WTC11 (cell line): ENCODE results near the gene KCNMA1. TPM values are rescaled to one million over a fixed set of nuclear protein-coding genes. Genes with fewer than 3 reads are reported as not detected.

ENCODE experiments used
- ATAC-seq: fragments of 200-7000 bp; cut with Tn5 transposase; 2 replicates; pipeline ENCODE4 v1.10.0; 2021; ENCODE audit warnings: mild to moderate bottlenecking, moderate library complexity
- CTCF ChIA-PET: fragments of 300-600 bp; sonication (Branson Sonifier 250); formaldehyde crosslinking; loops from one replicate; lab custom pipeline; 2021; ENCODE audit warnings: antibody characterized with exemption; lab: Charles Lee
- POLR2A ChIA-PET: fragments of 350-600 bp; sonication (Branson Sonifier 250); formaldehyde crosslinking; loops from one replicate; lab custom pipeline; 2021; ENCODE audit warnings: antibody characterized with exemption; lab: Charles Lee
- DNase-seq: peaks from one replicate; pipeline ENCODE4 v3.0.0; 2021; ENCODE audit warnings: low spot score
- H3K27ac Mint-ChIP-seq: 2 replicates; pipeline ENCODE4 v1.8.0; 2021; ENCODE audit warnings: mixed read lengths
- H3K27me3 Mint-ChIP-seq: 2 replicates; pipeline ENCODE4 v1.8.0; 2021; ENCODE audit warnings: low read depth, mild to moderate bottlenecking, moderate library complexity, mixed read lengths
- H3K36me3 Mint-ChIP-seq: 2 replicates; pipeline ENCODE4 v1.8.0; 2021; ENCODE audit warnings: mixed read lengths
- H3K4me1 Mint-ChIP-seq: 2 replicates; pipeline ENCODE4 v1.8.0; 2022; ENCODE audit warnings: mixed read lengths
- H3K4me3 Mint-ChIP-seq: 2 replicates; pipeline ENCODE4 v1.8.0; 2021; ENCODE audit warnings: mild to moderate bottlenecking, moderate library complexity, mixed read lengths
- H3K9me3 Mint-ChIP-seq: 2 replicates; pipeline ENCODE4 v1.8.0; 2021; ENCODE audit warnings: mixed read lengths
- E2F1 ChIP-seq: sonication (generic); formaldehyde crosslinking; IDR thresholded peaks from 2 replicates; pipeline ENCODE4 v1.8.0; 2022; ENCODE audit warnings: mild to moderate bottlenecking, missing genetic modification reagents
- ELF4 ChIP-seq: sonication (generic); formaldehyde crosslinking; IDR thresholded peaks from 2 replicates; pipeline ENCODE4 v1.8.1; 2022; ENCODE audit warnings: low read depth, mild to moderate bottlenecking, moderate library complexity, missing genetic modification reagents
- JUN ChIP-seq: sonication (generic); formaldehyde crosslinking; IDR thresholded peaks from 2 replicates; pipeline ENCODE4 v1.8.0; 2023; ENCODE audit warnings: mild to moderate bottlenecking, missing genetic modification reagents
- MLX ChIP-seq: sonication (generic); formaldehyde crosslinking; IDR thresholded peaks from 2 replicates; pipeline ENCODE4 v1.8.1; 2023; ENCODE audit warnings: mild to moderate bottlenecking, missing genetic modification reagents, moderate library complexity
- MYBL2 ChIP-seq: sonication (generic); formaldehyde crosslinking; IDR thresholded peaks from 2 replicates; pipeline ENCODE4 v1.8.1; 2023; ENCODE audit warnings: mild to moderate bottlenecking, moderate library complexity, missing genetic modification reagents
- NFE2L1 ChIP-seq: sonication (generic); formaldehyde crosslinking; IDR thresholded peaks from 2 replicates; pipeline ENCODE4 v1.8.1; 2023; ENCODE audit warnings: missing genetic modification reagents
- NFYB ChIP-seq: sonication (generic); formaldehyde crosslinking; conservative IDR thresholded peaks from 2 replicates; pipeline ENCODE4 v1.8.0; 2022; ENCODE audit warnings: low read depth, missing genetic modification reagents
- NR1H2 ChIP-seq: sonication (generic); formaldehyde crosslinking; IDR thresholded peaks from 2 replicates; pipeline ENCODE4 v1.9.0; 2021; ENCODE audit warnings: mild to moderate bottlenecking, moderate library complexity, missing genetic modification reagents
- PRRX2 ChIP-seq: fragments of 250-450 bp; sonication (Bioruptor Pico); IDR thresholded peaks from 2 replicates; pipeline ENCODE4 v1.8.0; 2021; ENCODE audit warnings: mild to moderate bottlenecking
- SP1 ChIP-seq: sonication (generic); formaldehyde crosslinking; conservative IDR thresholded peaks from 2 replicates; pipeline ENCODE4 v1.8.1; 2022; ENCODE audit warnings: missing genetic modification reagents
- TP53 ChIP-seq: sonication (generic); formaldehyde crosslinking; IDR thresholded peaks from 2 replicates; pipeline ENCODE4 v1.8.1; 2023; ENCODE audit warnings: mild to moderate bottlenecking, missing genetic modification reagents
- ZNF232 ChIP-seq: sonication (generic); formaldehyde crosslinking; IDR thresholded peaks from 2 replicates; pipeline ENCODE4 v1.8.0; 2022; ENCODE audit warnings: mild to moderate bottlenecking, missing genetic modification reagents
- ZNF263 ChIP-seq: sonication (generic); formaldehyde crosslinking; IDR thresholded peaks from 2 replicates; pipeline ENCODE4 v1.8.1; 2022; ENCODE audit warnings: low read depth, mild to moderate bottlenecking, moderate library complexity, missing genetic modification reagents
- ZNF281 ChIP-seq: sonication (generic); formaldehyde crosslinking; IDR thresholded peaks from 2 replicates; pipeline ENCODE4 v1.8.0; 2023; ENCODE audit warnings: mild to moderate bottlenecking, missing genetic modification reagents
- ZNF423 ChIP-seq: fragments of 250-450 bp; sonication (Bioruptor Pico); IDR thresholded peaks from 2 replicates; pipeline ENCODE4 v2.1.2; 2022; ENCODE audit warnings: mild to moderate bottlenecking, moderate library complexity
- ZNF425 ChIP-seq: fragments of 250-450 bp; sonication (Bioruptor Pico); conservative IDR thresholded peaks from 2 replicates; pipeline ENCODE4 v1.9.0; 2021; ENCODE audit warnings: mild to moderate bottlenecking
- ZNF532 ChIP-seq: fragments of 250-450 bp; sonication (Bioruptor Pico); IDR thresholded peaks from 2 replicates; pipeline ENCODE4 v1.9.0; 2021; ENCODE audit warnings: mild to moderate bottlenecking, borderline replicate concordance
- total RNA-seq: library from RNA; stranded (reverse); gene quantifications from 3 replicates; pipeline ENCODE4 v1.2.3, GENCODE V29; 2021

Gene KCNMA1
- total RNA-seq, 1 experiment from 2014 or later, result 7.3 TPM

GRCh38 chr10:77592510-77592909 lies 45.1 kb downstream of the KCNMA1 start:
- TF ChIP-seq ZNF423 (CRISPR knock-in tag) (no peak), MYBL2 (CRISPR knock-in tag) (no peak), NFYB (CRISPR knock-in tag) (no peak), PRRX2 (CRISPR knock-in tag) (no peak)
- peaks cover 6% of the 10 kb centered on the region for H3K4me1 Mint-ChIP-seq
- no peaks in the 10 kb centered on the region for H3K36me3 Mint-ChIP-seq
- no peak overlapping the region for H3K27ac Mint-ChIP-seq
- H3K9me3 Mint-ChIP-seq, result peaks cover under 1% of the 10 kb centered on the region; the same call in 1 of the 2 replicates
- CTCF ChIA-PET, result no interaction called here
- peaks cover 14% of the 10 kb centered on the region for H3K27me3 Mint-ChIP-seq
- no peak overlapping the region for H3K4me3 Mint-ChIP-seq
- ATAC-seq (no peak), DNase-seq (no peak)
- POLR2A ChIA-PET, result no interaction called here

GRCh38 chr10:77591238-77591880 lies 46.2 kb downstream of the KCNMA1 start:
- Mint-ChIP-seq H3K36me3 (no peaks in the 10 kb centered on the region), H3K4me3 (no peak overlapping the region), H3K4me1 (peaks cover 15% of the 10 kb centered on the region), H3K27me3 (peaks cover 17% of the 10 kb centered on the region), H3K9me3 (no peaks in the 10 kb centered on the region), H3K27ac (no peak overlapping the region)
- POLR2A ChIA-PET, result no interaction called here
- CTCF ChIA-PET, result interaction anchor here (0.7 kb wide), 1 partner anchor 12 kb away, joined by 3 read pairs; no protein-coding TSS in a partner anchor
- TF ChIP-seq ELF4 (CRISPR knock-in tag) (no peak), E2F1 (CRISPR knock-in tag) (no peak)
- DNase-seq (no peak), ATAC-seq (no peak)

GRCh38 chr10:77590344-77591237 lies 47.0 kb downstream of the KCNMA1 start:
- CTCF ChIA-PET, result interaction anchor here (1.0 kb wide), 1 partner anchor 15 kb away, joined by 3 read pairs; no protein-coding TSS in a partner anchor
- TF ChIP-seq TP53 (CRISPR knock-in tag), result no peak
- TF ChIP-seq ZNF532 (CRISPR knock-in tag), result no peak
- TF ChIP-seq SP1 (CRISPR knock-in tag), result no peak
- no peak for TF ChIP-seq MLX (CRISPR knock-in tag)
- no peak for TF ChIP-seq NR1H2 (CRISPR knock-in tag)
- TF ChIP-seq ZNF232, result no peak
- TF ChIP-seq JUN (CRISPR knock-in tag), result no peak
- TF ChIP-seq NFE2L1 (CRISPR knock-in tag), result no peak
- no peak for TF ChIP-seq ZNF425
- TF ChIP-seq ZNF281, result no peak
- no peak for TF ChIP-seq ZNF263

More at GRCh38 chr10:77590344-77591237, 47.0 kb downstream of the KCNMA1 start:
- no peak for ATAC-seq
- no peak for DNase-seq
- H3K9me3 Mint-ChIP-seq, result no peaks in the 10 kb centered on the region
- POLR2A ChIA-PET, result no interaction called here
- H3K4me3 Mint-ChIP-seq, result no peak overlapping the region
- H3K27ac Mint-ChIP-seq, result 0 out of 2 replicates have a peak overlapping the region, but pooled peaks have one; percentile 17
- peaks cover 25% of the 10 kb centered on the region for H3K27me3 Mint-ChIP-seq
- peaks cover 15% of the 10 kb centered on the region for H3K4me1 Mint-ChIP-seq
- H3K36me3 Mint-ChIP-seq, result no peaks in the 10 kb centered on the region
